GM18499 (cell line): ENCODE results near the gene MLXIPL.
"Not testable (repeated sequence)": the region's sequence is repeated elsewhere in the genome, so short reads cannot be mapped to it uniquely, and the experiment has no call there.

ENCODE experiments used
- ATAC-seq: cut with Tn5 transposase; IDR thresholded peaks from one replicate; pipeline ENCODE4 v1.9.1; 2021; ENCODE audit warnings: moderate number of reproducible peaks; ENCODE audit not compliant: insufficient read depth, unreplicated experiment

Gene MLXIPL

DNA sequence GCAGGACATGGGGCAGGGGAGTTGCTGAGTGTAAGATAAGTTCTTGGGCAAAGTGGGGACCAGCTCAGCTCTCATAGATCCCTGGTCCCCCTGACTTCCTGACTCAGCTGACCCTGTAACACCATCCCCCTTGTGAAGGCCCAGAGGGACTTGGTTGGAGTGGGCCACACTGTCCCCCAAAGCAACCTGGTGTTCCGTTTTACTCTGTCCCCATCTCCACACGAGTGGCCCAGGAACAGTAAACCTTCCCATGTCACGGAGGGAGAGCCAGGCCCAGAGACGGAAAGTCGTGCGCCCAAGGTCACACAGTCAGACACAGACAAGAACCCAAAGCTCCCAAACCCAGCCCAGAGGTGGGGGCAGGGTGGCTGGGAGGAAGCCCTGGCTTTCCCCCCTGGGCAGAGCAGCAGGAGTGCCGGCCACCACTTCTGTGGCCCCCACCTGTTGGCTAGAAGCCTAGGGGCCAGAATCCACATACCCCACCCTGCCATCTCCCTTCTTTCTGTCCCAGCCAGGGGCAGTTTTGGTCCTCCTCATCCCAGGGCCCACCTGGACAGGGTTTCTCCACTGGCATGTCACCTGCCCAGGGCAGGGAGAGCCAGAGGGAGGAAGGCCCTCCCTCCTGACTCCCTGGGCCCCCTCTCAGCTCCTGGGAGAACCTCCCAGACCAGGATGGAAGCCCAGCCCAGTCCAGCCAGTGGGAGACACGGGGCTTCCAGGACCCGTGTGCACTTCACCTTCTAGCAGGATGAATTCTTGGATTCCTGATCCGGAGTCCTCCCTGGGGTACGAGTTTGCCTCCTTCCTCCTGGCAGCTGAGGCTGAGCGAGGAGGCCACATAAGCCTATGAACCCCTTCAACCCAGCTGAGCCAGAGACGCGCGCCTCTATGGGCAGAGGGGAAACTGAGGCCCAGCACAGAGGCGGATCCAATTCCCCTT is 22.7 kb upstream of the MLXIPL start:
- ATAC-seq: no peak

DNA sequence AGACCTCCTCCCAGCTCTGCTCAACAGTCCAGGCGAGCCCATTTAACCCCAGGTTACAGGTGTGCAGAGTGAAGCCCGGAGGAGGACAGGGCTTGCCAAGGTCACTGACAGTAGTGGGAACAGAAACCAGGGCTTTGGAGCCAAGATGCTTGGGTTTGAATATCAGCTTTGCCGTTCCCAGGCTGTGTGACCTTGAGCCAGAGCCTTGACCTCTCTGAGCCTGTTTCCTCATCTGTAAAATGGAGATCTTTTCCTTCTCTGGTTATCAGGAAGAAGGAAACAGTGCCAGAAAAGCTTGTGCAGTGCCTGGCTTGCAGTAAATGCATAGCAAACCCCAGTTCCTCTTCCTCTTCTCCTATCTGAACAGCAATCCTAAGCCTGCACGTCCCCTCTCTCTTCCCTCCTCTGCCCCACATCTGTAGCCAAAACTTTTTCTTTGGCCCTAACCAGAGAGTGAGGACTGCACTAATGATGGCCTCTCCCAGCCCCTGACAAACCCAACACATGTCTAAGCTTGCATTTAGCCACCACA is 21.4 kb upstream of the MLXIPL start:
- ATAC-seq: no peak

DNA sequence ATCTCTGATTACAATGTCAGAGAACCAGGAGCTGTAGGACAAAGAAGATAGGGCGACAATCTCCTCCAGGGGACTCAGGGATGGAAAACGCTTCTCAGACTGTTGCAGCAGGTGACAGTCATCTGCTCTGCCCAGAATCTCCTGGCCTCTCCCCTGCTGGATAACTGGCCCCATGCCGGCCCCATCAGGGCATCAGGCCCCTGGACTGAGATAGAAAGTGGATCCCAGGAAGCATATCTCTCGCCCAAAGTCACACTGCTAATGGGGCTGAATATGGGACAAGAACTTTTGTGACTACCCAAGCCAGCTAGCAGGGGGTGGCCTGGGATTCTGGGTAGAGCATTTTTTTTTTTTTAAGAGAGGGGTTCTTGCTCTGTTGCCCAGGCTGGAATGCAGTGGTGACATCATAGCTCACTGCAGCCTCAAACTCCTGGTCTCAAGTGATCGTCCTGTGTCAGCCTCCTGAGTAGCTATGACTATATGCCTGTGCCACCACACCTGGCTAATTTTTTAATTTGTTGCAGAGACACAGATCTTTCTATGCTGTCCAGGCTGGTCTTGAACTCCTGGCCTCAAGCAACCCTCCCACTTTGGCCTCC is 20.5 kb upstream of the MLXIPL start:
- ATAC-seq: no peak

DNA sequence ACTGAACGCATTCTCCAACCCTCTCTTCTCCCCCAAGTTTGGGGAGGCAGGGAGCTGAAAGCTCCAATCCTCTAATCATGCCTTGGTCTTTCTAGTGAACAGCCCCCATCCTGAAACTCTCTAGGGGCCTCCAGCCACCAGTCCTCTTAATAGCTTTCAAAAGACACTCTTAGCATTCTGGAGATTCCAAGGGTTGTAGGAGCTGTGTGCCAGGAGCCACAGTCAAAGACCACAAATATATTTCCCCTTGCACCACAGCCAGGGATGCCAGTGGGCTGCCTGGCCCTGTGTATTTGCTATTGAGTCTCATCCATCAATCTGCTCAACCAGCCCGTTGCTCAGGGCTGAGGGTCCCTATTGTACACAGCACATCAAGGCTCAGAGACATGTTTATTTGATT is 18.5 kb upstream of the MLXIPL start:
- no peak for ATAC-seq

DNA sequence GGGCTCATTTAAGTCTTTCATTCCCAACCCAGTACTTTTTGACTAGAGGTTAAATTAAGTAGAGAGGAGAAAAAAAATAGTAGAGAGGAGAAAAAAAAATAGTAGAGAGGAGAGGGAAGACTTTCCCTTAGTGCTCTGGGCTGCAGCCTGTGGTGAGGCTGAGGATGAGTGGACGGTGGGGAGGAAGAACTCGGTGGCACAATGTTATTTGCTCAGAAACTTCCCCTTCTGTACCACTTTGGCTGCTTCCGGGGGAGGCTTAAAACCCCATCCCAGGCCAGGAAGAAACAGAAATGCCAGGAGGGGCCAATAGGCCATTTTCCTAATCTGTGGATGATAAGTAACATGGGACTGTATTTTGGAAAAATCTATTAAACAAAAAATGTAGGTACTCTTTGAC is 14.6 kb upstream of the MLXIPL start:
- no peak for ATAC-seq

DNA sequence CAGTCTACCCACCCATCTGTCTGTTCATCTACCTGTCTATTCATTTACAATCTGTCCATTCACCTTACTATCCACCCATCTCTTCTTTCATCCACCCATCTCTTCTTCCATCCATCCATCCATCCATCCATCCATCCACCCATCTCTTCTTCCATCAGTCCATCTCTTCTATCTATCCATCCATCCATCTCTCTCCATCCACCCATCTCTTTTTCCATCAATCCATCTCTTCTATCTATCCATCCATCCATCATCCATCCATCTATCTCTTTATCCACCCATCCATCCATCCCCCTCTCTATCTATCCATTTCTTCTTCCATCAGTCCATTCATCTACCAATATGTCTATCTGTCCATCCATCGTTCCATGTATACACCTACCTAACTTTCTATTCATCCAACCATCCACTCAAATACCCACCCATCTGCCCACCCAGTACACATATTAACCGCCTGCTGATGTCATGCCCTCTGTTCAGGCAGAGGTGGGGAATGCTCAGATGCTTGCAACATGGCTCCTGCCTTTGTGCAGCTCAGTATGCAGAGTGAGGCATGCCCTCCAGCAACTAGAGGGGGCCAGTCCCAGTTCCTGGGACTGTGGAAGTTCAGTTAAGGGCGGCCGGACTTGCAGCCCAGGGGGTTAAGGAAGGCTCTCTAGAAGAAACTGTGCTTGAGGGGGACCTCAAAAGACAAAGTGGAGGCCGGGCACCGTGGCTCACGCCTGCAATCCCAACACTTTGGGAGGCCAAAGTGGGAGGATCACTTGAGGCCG is 11.3 kb upstream of the MLXIPL start:
- no peak for ATAC-seq

DNA sequence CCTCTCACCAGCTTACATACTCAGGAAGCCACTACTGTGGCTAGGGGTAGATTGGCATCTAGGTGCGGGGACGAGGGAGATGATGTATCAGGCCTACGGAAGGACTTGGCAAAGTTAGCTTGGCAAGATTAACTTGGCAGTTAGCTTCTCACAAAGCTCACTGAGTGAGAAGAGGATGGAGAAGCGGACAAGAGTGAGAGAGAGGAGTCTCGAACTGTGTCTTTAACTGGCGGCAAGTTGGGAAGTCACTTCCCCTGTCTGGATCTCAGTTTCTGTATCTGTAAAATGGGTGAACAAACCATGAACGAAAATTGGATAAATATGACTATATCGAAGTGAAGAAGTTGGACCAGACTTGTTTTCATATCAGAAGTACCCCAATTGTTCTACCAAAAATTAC is 9.5 kb upstream of the MLXIPL start:
- no peak for ATAC-seq

DNA sequence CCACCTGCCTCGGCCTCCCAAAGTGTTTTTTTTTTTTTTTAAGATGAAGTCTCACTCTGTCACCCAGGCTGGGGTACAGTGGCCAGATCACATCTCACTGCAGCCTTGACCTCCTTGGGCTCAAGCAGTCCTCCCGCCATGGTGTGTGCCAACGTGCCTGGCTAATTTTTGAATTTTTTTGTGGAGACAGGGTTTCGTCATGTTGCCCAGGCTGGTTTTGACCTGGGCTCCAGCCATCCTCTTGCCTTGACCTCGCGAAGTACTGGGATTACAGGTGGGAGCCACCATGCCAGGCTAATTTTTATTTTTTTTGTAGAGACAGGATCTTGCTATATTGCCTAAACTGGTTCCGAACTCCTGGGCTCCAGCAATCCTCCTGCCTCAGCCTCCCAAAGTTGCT is 9.0 kb upstream of the MLXIPL start:
- ATAC-seq: no peak

DNA sequence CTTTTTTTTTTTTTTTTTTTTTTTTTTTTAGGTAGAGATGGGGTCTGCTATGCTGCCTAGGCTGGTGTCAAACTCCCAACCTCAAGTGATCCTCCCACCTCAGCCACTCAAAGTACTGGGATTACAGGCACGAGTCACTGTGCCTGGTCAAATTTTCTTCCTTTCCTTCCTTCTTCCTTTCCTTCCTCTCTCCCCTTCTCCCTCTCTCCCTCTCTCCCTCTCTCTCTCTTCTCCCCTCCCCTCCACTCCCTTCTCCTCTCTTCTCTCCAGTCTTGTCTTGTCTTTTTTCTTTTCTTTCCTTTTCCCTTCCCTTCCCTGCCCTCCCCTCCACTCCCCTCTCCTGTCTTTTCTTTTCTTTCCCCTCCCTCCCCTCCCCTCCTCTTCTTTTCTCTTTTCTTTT is 7.2 kb upstream of the MLXIPL start:
- ATAC-seq: no peak

DNA sequence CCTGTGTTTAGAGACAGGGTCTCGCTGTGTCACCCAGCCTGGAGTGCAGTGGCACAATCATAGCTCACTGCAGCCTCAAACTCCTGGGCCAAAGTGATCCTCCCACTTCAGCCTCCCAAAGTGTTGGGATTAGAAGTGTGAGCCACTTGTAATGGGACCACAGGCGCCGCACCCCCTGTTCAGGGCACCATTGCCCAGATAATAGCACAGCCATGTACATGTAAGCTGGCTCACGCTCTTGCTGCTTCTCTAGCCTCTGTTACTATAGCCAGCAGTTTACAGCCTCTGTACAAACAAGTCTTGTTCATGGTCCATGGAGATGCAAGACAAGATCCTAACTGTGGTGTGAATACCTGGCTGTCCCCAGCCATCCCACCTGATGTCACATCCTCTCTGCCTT is 4.2 kb upstream of the MLXIPL start:
- ATAC-seq: no peak

DNA sequence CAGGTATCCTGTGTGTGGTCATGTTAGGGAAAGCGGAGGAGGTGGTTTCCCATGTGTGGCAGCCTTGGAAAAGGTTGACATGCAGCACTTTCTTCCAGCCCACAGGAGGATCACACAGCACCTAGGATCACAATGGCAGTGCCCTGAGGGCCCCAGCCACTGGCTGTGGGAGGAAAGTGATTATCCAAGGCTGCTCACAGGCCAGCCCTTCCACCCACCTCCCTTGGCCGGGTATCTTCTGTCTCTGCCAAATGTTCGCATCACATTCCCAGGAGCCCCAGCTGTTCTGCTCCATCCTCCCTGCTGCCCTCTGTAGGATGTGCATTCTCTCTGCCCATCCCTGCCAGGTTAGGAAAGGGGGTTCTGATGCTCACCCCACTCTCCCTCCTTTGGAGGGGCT is 2.5 kb upstream of the MLXIPL start:
- ATAC-seq: no peak

DNA sequence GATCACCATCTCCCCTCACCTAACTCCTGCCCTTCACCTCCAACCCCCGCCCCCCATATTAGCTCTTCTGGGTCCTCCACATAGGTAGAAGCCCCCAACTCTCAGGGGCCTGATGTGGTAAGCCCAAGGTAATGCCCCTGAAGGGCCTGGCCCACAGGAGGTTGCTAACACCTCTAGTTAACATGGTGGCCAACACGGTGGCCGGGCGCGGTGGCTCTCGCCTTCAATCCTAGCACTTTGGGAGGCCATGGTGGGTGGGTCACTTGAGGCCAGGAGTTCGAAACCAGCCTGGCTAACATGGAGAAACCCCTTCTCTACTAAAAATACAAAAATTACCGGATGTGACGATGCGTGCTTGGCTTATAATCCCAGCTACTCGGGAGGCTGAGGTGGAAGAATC is 954 bp upstream of the MLXIPL start:
- no peak for ATAC-seq

DNA sequence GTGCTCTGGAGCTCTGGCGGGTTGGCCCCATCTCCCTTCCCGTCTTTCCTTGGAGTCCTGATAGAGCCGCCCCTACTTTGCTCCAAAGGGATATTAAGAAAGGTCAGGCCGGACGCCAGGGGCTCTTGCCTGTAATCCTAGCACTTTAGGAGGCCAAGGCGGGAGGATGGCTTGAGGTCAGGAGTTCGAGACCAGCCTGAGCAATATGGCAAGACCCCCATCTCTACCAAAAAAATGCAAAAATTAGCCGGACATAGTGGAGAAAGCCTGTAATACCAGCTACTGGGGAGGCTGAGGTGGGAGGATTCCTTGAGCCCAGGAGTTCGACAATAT is 313 bp upstream of the MLXIPL start:
- no peak for ATAC-seq

DNA sequence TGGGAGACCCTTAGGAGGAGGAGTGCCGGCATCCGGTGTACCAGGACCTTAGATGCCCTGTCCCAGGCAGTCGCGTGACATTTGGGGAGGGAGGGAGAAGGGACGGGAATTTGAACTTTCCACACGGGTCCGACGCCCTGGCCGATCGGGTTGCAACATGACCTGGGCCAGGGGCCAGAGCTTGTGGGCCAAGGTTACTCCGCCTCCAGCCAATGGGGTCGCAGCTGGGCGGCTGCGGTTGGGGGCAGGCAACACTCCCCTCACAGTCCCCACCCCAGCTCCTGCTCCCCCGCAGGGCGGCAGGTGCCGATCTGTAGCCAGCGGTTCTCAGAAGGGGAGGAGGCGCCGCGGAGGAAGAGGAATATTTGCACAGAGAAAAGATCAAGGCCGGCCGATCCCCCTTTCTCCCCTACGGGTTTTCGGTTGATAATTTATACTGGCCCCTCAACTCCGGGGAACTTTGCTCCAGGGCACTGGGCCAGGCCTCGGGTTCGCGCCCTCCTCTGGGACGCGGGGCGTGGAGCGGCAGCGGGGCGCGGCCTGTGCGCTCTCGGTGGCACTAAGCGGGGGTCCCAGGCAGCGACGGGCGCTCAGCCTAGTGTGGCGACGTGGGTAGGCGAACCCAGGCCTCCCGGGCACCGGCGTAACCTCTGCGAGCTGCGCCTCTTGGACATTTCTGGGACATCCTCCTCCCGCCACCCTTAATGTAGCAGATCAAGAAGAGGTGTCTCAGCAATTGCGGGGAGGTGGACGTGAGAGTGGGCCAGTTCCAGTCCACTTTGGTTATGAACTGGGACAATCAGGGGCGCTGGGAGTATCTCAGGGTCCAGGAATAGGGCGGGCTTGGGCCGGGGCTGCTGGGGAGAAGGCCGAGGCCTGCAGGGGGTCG is 1.2 kb downstream of the MLXIPL start:
- ATAC-seq: no peak

DNA sequence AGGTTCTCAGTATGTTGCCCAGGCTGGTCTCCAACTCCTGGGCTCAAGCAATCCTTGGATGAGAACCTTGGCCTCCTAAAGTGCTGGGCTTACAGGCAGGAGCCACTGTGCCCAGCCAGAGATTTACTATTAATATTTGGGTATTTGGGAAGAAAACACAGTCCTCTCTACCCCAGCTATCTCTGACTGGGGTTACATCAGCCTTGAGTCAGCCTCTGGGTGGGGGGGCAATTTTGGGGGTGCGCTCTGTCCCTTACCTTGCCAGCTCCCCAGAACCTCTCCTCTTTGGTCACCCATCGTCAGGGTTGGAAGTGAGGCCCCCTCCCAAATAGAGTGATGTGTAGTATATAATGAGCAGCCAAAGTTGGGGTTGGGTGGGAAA is 1.8 kb downstream of the MLXIPL start:
- ATAC-seq: no peak

DNA sequence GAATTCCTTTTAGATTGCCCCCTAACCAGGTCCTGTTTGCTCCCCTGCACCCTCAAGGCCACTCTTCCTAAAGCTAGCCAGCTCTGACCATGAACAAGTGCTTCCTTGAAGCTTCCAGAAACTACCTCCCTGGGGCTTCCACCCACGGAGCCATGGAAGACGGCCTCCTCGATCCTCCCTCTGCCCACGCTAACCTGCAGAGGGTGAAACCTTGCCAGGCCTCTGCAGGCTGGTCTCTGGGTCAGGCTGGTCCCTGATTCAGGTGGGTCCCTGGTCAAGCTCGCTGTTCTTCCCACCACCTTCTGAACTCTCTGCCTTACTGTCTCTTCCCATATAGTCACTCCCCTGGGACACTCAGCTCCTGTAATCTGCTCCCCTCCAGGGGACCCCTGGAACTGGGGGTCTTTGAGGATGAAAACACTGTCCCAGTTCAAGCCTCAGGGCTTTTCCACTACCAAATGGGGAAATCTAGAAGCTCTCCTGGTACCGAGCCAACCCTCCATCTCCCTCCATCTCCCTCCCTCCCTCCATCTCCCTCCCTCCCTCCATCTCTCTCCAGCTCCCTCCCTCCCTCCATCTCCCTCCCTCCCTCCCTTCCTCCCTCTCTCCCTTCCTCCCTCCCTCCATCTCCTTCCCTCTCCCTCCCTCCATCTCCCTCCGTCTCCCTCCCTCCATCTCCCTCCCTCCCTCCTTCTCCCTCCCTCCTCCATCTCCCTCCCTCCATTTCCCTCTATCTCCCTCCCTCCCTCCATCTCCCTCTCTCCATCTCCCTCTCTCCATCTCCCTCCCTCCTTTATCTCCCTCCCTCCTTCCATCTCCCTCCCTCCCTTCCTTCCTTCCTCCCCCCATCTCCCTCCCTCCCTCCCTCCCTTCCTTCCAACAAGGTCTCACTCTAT is 2.9 kb downstream of the MLXIPL start:
- no peak for ATAC-seq

DNA sequence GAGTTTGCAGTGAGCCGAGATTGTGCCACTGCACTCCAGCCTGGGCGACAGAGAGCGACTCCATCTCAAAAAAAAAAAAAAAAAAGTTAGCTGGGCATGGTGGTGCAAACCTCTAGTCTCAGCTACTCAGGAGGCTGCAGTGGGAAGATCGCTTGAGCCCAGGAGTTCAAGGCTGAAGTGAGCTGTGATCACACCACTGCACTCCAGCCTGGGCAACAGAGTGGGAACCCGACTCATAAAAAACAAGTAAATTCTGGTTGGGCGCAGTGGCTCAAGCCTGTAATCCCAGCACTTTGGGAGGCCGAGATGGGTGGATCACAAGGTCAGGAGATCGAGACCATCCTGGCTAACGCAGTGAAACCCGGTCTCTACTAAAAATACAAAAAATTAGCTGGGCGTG is 4.9 kb downstream of the MLXIPL start:
- ATAC-seq: not testable (repeated sequence)

DNA sequence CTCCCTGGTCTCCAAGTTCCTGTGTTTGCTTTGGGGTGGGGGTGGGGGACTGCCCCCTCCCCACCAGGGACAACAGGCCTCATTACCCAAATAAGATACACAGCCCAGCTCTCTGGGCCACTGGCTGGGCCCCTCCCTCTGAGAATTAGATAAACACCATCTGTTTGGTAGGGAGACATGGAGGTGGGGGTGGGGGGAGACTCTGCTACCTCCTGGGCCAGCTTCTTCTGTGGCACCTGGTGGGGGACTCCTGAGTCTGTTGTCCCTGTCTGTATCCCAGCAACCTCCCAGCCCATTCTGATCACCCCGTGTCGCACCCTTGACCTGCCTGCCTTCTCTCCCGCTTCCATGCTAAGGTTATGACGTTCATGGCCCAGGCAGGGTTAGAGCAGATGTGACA is 5.8 kb downstream of the MLXIPL start:
- no peak for ATAC-seq

DNA sequence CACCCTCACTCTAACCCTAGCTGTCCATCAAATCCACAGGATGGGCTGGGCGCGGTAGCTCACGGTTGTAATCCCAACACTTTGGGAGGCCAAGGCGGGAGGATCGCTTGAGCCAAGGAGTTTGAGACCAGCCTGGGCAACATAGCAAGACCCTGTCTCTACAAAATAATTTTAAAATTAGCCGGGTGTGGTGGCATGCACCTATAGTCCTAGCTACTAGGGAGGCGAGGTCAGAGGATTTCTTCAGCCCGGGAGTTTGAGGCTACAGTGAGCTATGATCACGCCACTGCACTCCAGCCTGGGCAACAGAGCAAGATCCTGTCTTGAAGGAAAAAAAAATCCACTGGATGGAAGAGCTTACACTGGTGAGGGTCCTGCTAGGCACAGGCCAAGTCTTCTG is 6.8 kb downstream of the MLXIPL start:
- ATAC-seq: not testable (repeated sequence)
